ENCODE data around the gene ANKRD33B. TPM values are rescaled to one million over a fixed set of nuclear protein-coding genes. Genes with fewer than 3 reads are reported as not detected.

ANKRD33B gene
- total and polyA plus RNA-seq, 2 of the 13 experiments (the other 11 are each of a cell fraction or from before 2014, with no cell fraction given) = 0.02 TPM; not detected in 1

DNA sequence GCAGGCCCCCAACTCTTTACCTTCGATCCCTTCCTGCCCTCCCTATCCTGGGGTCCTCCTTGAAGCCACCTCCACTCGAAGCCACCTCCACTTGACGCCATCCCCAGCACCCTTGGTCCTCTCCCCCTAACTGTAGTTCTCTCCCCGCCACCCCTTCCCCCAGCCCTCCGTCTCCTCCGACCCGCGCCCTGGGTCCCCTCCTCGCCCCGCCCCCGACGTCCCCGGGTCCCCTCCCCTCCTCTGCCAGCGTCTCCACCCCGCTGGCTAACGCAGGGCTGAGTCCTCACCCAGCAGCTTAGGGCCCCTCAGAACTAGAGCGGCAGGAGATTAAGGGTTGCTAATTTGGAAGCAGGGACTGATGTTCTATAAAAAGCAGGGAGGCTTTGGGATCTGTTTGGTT is 30.6 kb upstream of the ANKRD33B start:
- BruUV-seq (replicated peaks) = no TSS peak
- POLR2A ChIA-PET = no interaction called here
- CTCF ChIA-PET (ENCODE audit: low intra/inter-chr PET ratio, low total read pairs) = no interaction called here
- H3K79me2 ChIP-seq (ENCODE audit: insufficient read depth, low read length) = no peaks in the 10 kb centered on the region
- in situ Hi-C loops (cut with HindIII; ENCODE audit: extremely low pct_ligation_motif_present, low pct_unique_long_range_greater_than_20kb) = no loop called here
- ATAC-seq (no peak), DNase-seq (ENCODE audit: low spot score) (no peak), FAIRE-seq (no peak)
- H4K20me1 ChIP-seq (ENCODE audit: insufficient read depth, low read length) = no peaks in the 10 kb centered on the region
- H3K4me3 ChIP-seq (replicated peaks in 1 of 3; ENCODE audit: insufficient read depth in 1 of 3, low read depth in 2 of 3, low read length in 3 of 3) = no peak overlapping the region
- no peaks in the 10 kb centered on the region for H3K36me3 ChIP-seq (replicated peaks in 1 of 2; ENCODE audit: control insufficient read depth in 1 of 2, insufficient read depth in 2 of 2, low read length in 2 of 2)
- H3K4me2 ChIP-seq (ENCODE audit: low read depth, low read length) = no peak overlapping the region
- no peaks in the 10 kb centered on the region for H3K4me1 ChIP-seq (ENCODE audit: insufficient read depth, low read length)
- intact Hi-C loops (cut with micrococcal nuclease; ENCODE audit: unreplicated experiment) = no loop called here
- H3K27me3 ChIP-seq (ENCODE audit: control insufficient read depth in 1 of 2, insufficient read depth in 2 of 2, low read length in 2 of 2) = peaks cover 0 to 14% of the 10 kb centered on the region in 2 experiments; a peak in 2 of 5 replicates
- no peak overlapping the region for H3K27ac ChIP-seq (ENCODE audit: extremely low read length, insufficient read depth, low read length)
- H2AFZ ChIP-seq (ENCODE audit: low read length) = no peak overlapping the region
- no peak for TF ChIP-seq NR2F2 (IDR thresholded peaks at IDR 0.05; ENCODE audit: borderline replicate concordance, low read depth)
- no peak for TF ChIP-seq GTF3A (CRISPR knock-in tag; conservative IDR thresholded peaks at IDR 0.05)
- WGBS (ENCODE audit: low lambda C conversion rate) = 28% methylated on average over 17 of the region's 17 CpGs
- H3K9ac ChIP-seq (ENCODE audit: insufficient read depth, low read depth, low read length) = no peak overlapping the region
- no peaks in the 10 kb centered on the region for H3K9me3 ChIP-seq (ENCODE audit: low read length)

GRCh38 chr5:10534561-10535530 is 29.0 kb upstream of the ANKRD33B start:
- FAIRE-seq (no peak), ATAC-seq (no peak), DNase-seq (ENCODE audit: low spot score) (no peak)
- Histone ChIP-seq H3K4me3 (replicated peaks in 1 of 3; ENCODE audit: insufficient read depth in 1 of 3, low read depth in 2 of 3, low read length in 3 of 3) (no peak overlapping the region), H3K27ac (ENCODE audit: extremely low read length, insufficient read depth, low read length) (no peak overlapping the region), H3K27me3 (ENCODE audit: control insufficient read depth in 1 of 2, insufficient read depth in 2 of 2, low read length in 2 of 2) (peaks cover 0 to 26% of the 10 kb centered on the region in 2 experiments; a peak in 3 of 5 replicates), H3K79me2 (ENCODE audit: insufficient read depth, low read length) (no peaks in the 10 kb centered on the region), H3K36me3 (replicated peaks in 1 of 2; ENCODE audit: control insufficient read depth in 1 of 2, insufficient read depth in 2 of 2, low read length in 2 of 2) (no peaks in the 10 kb centered on the region), H3K9me3 (ENCODE audit: low read length) (no peaks in the 10 kb centered on the region), H3K4me1 (ENCODE audit: insufficient read depth, low read length) (no peaks in the 10 kb centered on the region), H2AFZ (ENCODE audit: low read length) (no peak overlapping the region), H4K20me1 (ENCODE audit: insufficient read depth, low read length) (no peaks in the 10 kb centered on the region), H3K9ac (ENCODE audit: insufficient read depth, low read depth, low read length) (no peak overlapping the region), H3K4me2 (ENCODE audit: low read depth, low read length) (no peak overlapping the region)
- 16% methylated on average over 14 of the region's 23 CpGs for WGBS (ENCODE audit: low lambda C conversion rate)
- TF ChIP-seq, protein P1, sequence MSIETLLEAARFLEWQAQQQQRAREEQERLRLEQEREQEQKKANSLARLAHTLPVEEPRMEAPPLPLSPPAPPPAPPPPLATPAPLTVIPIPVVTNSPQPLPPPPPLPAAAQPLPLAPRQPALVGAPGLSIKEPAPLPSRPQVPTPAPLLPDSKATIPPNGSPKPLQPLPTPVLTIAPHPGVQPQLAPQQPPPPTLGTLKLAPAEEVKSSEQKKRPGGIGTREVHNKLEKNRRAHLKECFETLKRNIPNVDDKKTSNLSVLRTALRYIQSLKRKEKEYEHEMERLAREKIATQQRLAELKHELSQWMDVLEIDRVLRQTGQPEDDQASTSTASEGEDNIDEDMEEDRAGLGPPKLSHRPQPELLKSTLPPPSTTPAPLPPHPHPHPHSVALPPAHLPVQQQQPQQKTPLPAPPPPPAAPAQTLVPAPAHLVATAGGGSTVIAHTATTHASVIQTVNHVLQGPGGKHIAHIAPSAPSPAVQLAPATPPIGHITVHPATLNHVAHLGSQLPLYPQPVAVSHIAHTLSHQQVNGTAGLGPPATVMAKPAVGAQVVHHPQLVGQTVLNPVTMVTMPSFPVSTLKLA (IDR thresholded peaks at IDR 0.05) = peak; percentile 75
- no peak for TF ChIP-seq DBP (CRISPR knock-in tag; IDR thresholded peaks at IDR 0.05; ENCODE audit: not compliant biosample characterization)
- in situ Hi-C loops (cut with HindIII; ENCODE audit: extremely low pct_ligation_motif_present, low pct_unique_long_range_greater_than_20kb) (no loop called here), intact Hi-C loops (cut with micrococcal nuclease; ENCODE audit: unreplicated experiment) (no loop called here)
- ChIA-PET CTCF (ENCODE audit: low intra/inter-chr PET ratio, low total read pairs) (no interaction called here), POLR2A (no interaction called here)
- no TSS peak for BruUV-seq (replicated peaks)
